GM18498 (cell line): ENCODE results near the gene YIF1A.

Experiments used
- ATAC-seq: cut with Tn5 transposase; IDR thresholded peaks from one replicate; pipeline ENCODE4 v1.9.1; 2021; ENCODE audit warnings: mild to moderate bottlenecking, moderate library complexity; ENCODE audit not compliant: unreplicated experiment

Gene YIF1A

DNA sequence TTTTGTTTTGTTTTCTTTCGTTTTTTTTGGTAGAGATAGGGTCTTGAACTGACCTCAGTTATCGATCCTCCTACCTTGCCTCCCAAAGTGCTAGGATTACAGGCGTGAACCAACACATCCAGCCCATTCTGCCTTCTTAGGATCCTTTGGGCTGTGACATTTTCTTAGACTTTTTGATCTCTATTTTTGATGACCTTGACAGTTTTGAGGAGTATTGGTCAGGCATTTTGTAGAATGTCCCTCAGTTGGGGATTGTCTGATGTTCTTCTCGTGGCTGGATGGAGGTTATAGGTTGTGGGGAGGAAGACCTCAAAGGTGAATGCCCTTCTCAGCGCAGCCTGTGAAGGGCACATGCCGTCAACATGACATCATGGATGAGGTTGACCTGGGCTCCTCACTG, 40.0 kb downstream of the YIF1A start:
- no peak for ATAC-seq

DNA sequence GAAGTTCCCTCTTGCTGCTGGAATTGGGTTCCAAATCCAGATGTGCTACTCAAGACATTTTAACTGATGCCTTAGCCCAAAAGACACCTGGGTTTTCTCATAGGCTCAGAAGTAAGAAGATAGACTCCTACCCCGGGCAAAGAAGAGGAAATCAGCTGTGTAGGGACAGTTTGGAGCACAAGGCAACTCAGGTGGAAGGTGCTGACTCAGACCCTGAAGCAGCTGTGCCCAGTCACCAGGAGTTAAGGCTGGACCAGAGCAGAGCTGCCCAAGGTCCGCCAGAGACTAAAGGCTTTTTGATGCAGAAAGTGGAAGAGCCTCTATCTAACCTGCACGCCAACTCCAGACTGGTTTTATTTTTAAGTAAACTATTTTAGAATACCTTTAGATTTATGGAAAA, 41.1 kb downstream of the YIF1A start:
- ATAC-seq = no peak

GRCh38 chr11:66247295-66247694, 41.6 kb downstream of the YIF1A start:
- ATAC-seq = no peak

DNA sequence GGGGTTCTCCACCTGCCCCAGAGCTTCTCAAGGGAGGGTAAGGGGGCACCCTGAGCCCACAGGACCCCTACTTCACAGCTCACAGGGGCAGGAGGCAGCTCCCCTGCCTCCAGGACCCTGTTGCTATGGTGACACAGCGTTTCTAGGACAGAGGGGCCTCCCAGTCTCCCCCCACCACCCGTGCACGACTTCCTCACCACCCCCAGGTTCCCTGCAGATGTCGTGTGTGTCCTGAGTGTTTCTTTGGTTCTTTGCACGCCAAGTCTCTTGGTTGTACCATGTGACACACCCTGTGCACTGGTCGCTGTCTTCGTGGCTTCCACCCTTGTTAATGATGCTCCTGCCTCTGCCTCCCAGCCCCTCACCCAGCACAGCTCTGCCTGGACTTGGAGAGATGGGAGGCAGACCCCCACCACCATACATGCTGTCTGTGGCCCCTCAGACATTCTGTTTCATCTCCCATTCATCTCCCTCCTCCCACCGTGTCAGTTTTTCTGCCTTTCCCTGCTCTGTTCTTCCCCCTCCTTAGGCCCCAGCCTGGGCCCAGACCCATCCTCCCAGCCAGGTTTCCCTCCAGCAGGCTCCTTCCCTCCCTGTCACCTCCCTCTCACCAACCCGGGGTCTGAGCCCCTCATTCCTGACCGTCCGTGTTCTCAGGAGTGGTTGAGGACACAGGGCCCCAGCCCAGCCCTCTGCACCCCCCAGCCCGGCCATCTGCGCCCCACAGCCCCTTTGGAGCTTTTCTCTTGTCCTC, 45.0 kb downstream of the YIF1A start:
- ATAC-seq = no peak

DNA sequence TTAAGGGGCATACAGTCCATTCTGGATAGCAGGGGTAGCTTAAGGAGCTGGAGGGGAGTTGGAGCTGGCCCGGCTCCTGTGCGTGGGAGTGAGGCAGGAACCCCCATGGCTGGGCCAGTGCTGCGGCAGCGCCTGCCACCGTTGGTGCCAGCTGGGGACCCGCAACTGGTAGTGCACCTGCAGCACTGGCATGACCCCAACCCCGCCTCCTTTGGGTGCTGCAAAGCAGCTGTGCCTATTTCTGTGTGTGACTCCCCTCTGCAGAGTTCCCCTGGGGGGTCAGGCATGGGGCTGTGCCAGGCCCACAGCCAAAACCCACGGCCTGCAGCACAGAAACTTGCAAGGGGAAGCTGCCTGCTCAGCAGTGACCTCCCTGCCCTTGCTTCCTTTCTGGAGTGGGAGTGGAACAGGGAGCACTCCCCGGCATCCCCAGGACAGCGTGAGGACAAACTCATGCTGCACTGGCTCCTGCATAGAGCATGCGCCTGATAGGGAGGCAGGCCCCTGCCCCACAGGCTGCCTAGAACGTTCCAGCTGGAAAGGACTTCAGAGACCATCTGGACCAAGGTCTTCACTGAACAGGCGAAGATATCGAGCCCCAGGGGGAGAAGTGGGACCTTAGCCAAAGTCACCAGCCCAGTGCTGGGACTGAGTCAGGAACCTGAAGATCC, 46.7 kb downstream of the YIF1A start:
- no peak for ATAC-seq

- no peak for ATAC-seq
Measured at GRCh38 chr11:66240781-66241136, 48.2 kb downstream of the YIF1A start.

GRCh38 chr11:66239998-66240780, 48.8 kb downstream of the YIF1A start:
- no peak for ATAC-seq

DNA sequence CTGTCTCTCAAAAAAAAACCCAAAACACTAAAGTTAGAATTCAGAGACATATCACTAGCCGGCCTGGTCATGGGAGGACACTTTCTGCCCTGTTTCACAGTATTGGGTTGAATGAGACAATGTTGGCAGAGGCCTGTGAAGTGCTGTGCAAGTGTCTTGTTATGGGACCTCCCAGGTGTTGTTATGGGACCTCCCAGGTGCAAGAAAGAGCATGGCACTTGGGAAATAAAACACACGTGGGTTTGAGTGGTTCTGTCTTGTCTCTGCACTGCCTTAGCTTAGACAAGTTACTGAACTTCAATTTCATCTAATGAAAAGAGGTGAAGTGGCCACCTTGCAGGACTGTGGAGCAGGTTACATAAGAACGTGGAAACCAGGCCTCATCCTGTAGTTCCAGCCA, 49.4 kb downstream of the YIF1A start:
- no peak for ATAC-seq

DNA sequence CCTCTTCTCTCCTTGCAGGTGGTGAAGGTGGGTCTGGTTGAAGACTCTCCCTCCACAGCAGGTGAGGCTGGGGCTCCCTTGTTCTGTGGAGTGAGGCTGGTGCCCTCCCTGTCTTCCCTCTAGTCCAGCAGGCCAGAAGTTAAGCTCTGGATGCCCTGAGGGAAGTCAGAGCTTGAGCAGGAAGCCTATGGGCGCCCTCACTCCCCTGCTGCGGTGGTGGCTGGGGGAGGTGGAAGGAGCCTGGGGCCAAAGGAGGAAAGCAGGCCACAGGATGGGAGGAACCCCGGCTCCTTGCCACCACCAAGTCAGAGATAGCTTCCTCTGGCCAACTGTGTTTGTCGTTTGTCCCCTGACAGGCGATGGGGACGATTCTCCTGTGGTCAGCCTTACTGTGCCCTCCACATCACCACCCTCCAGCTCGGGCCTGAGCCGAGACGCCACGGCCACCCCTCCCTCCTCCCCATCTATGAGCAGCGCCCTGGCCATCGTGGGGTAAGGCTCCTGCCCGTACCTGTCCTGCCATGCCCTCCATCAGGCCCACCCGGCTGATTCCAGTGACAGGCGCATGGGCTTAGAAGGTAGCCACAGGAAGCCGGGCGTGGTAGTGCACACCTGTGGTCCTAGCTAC, 50.0 kb downstream of the YIF1A start:
- ATAC-seq = no peak

- ATAC-seq = no peak
Measured at GRCh38 chr11:66237867-66238266, 51.1 kb downstream of the YIF1A start.

DNA sequence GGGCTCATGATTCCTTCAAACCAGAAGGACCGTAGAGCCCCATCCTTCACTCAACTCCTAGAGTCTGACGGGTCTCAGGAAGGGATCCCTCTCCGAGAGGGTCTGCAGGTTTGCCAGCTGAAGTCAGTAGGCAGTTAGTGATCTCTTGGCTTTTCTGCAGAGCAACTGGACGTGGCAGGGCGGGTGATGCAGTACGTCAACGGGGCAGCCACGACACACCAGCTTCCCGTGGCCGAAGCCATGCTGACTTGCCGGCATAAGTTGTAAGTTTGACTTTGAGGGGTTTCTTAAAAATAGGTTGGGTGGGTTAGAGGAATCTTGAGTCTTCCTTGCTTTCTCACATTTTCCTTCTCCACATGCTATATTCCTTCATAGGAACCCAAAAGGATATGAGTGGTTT, 53.8 kb downstream of the YIF1A start:
- ATAC-seq = no peak
